ENCODE results near the gene EPB41L1.

GRCh38 chr20:36132802-36133211 lies 21.7 kb upstream of the EPB41L1 start:
- TF ChIP-seq, protein P1, sequence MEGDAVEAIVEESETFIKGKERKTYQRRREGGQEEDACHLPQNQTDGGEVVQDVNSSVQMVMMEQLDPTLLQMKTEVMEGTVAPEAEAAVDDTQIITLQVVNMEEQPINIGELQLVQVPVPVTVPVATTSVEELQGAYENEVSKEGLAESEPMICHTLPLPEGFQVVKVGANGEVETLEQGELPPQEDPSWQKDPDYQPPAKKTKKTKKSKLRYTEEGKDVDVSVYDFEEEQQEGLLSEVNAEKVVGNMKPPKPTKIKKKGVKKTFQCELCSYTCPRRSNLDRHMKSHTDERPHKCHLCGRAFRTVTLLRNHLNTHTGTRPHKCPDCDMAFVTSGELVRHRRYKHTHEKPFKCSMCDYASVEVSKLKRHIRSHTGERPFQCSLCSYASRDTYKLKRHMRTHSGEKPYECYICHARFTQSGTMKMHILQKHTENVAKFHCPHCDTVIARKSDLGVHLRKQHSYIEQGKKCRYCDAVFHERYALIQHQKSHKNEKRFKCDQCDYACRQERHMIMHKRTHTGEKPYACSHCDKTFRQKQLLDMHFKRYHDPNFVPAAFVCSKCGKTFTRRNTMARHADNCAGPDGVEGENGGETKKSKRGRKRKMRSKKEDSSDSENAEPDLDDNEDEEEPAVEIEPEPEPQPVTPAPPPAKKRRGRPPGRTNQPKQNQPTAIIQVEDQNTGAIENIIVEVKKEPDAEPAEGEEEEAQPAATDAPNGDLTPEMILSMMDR (IDR thresholded peaks at IDR 0.05): no peak
- no peak for TF ChIP-seq POLR2A (IDR thresholded peaks at IDR 0.05)

Measured in heart left ventricle (tissue), 13 donors.